ENCODE measurements around the gene DNMBP.

DNA sequence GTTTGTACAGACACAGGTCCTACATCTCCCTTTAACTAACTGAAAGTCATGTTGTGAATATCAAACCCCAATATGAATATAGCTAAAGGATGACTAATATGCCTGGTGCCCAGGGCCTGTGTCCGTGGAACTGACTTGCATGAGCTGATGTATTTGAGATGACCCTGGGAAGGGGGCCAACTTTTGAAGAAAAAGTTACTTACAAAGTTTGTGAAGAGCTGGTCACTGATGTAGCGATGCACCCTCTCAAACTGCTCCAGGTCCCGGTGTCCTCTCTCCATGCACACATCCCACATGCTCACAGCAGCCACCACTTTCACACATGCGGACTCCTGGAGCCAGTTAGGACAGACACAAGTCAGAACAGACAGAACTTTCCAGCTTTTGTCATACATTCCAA is 121.1 kb downstream of the DNMBP start:
- TF ChIP-seq, protein P1, sequence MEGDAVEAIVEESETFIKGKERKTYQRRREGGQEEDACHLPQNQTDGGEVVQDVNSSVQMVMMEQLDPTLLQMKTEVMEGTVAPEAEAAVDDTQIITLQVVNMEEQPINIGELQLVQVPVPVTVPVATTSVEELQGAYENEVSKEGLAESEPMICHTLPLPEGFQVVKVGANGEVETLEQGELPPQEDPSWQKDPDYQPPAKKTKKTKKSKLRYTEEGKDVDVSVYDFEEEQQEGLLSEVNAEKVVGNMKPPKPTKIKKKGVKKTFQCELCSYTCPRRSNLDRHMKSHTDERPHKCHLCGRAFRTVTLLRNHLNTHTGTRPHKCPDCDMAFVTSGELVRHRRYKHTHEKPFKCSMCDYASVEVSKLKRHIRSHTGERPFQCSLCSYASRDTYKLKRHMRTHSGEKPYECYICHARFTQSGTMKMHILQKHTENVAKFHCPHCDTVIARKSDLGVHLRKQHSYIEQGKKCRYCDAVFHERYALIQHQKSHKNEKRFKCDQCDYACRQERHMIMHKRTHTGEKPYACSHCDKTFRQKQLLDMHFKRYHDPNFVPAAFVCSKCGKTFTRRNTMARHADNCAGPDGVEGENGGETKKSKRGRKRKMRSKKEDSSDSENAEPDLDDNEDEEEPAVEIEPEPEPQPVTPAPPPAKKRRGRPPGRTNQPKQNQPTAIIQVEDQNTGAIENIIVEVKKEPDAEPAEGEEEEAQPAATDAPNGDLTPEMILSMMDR (IDR thresholded peaks at IDR 0.05), result no peak
- TF ChIP-seq POLR2A (IDR thresholded peaks at IDR 0.05) (no peak), EP300 (IDR thresholded peaks at IDR 0.05) (no peak)

All from tibial nerve (tissue), 4 donors.